ENCODE measurements around the gene MYO15B.

The MYO15B gene

DNA sequence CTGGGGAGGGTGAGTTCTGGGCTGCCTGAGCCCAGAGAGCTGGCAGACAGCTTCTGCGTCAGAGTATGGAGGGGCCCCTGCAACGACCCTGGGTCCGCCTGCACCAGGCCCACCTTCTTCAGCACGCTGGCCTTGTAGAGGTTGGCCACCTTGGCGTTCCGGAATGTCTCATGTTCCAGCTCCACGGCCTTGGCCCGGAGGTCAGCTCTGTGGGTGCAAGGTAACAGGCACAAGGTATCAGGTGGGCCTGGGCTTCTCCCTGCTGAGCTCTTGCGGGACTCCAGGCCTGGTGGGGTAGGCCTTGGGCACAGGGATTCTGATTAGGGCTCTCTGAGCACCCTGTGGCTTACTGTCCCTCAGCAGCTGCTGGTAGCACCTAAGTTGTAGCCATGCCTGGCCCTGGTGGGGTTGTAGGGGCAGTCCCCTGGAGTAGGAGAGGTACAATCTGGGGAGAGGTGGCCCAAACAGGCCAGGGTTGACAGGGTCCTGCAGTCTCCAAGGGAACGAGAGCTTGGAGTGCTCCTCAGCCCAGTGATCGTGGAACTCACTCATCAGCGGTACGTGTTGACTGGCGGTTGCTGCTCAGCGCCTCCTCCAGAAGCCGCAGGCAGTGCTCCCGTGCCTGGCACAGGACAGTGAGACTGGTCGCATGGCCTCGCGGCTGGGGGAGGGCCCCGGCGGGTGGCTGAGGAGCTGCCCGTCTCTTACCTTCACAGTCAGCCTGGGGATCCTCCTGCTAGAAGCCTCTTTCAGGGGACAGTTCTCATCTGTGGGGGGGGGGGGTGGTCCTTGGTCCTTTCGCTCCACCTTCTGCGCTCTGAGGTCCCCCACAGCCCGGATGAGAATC is 42.7 kb downstream of the MYO15B start:
- Mint-ChIP-seq H3K27me3 (no peaks in the 10 kb centered on the region), H3K27ac (ENCODE audit: low read depth) (no peak overlapping the region), H3K4me1 (peaks cover 6% of the 10 kb centered on the region), H3K36me3 (ENCODE audit: insufficient read depth) (no peaks in the 10 kb centered on the region), H3K4me3 (no peak overlapping the region), H3K9me3 (no peaks in the 10 kb centered on the region)
- no peak for ATAC-seq (replicated peaks; ENCODE audit: extremely low read depth, poor library complexity, severe bottlenecking)
- no peak for DNase-seq (ENCODE audit: low spot score in 2 of 2)

DNA sequence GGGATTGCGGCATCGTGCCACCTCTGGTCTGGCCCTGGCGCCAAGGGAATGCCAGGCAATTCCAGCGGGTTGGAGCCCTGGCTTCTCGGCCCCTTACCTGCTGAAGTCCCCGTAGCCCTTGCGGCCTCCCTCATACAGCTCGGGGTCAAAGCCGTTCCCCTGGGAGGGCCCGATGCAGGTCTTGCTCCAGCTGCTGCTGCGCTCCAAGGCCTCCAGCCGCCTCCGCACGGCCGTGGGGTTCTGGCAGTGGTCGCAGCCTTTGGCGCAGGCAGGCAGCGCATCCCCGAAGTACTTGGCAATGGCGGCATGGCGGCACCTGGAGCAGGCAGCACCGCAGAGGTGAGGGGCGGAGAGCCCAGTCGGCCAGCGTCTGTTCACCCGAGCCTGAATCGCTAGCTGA is 43.8 kb downstream of the MYO15B start:
- no peak for ATAC-seq (replicated peaks; ENCODE audit: extremely low read depth, poor library complexity, severe bottlenecking)
- Mint-ChIP-seq H3K27ac (ENCODE audit: low read depth) (no peak overlapping the region), H3K27me3 (no peaks in the 10 kb centered on the region), H3K4me3 (no peak overlapping the region), H3K36me3 (ENCODE audit: insufficient read depth) (no peaks in the 10 kb centered on the region), H3K9me3 (no peaks in the 10 kb centered on the region), H3K4me1 (peaks cover 6% of the 10 kb centered on the region)
- no peak for DNase-seq (ENCODE audit: low spot score in 2 of 2)

DNA sequence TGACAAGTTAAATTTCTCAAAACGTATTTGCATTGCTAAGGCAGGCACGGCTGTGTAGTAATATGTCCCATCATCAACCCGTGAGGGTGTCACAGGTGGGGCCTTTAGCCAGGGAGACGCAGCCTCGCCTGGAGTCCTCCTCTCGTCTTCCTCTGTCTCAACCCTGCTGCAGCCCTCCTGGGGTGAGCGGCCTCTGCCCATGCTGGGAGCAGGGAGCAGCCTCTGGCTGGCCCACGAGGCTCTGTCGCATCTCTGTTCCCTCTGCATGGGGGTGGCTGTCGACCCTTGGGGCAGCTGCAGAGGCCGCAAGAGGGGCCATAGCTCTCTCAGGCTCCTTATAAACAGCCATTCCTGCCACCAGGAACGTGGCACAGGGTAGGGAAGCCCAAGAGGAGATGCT is 44.8 kb downstream of the MYO15B start:
- no peaks in the 10 kb centered on the region for H3K9me3 Mint-ChIP-seq
- peaks cover 6% of the 10 kb centered on the region for H3K4me1 Mint-ChIP-seq
- H3K27me3 Mint-ChIP-seq = no peaks in the 10 kb centered on the region
- ATAC-seq (replicated peaks; ENCODE audit: extremely low read depth, poor library complexity, severe bottlenecking) (no peak), DNase-seq (ENCODE audit: low spot score in 2 of 2) (no peak)
- H3K27ac Mint-ChIP-seq (ENCODE audit: low read depth) = no peak overlapping the region
- H3K36me3 Mint-ChIP-seq (ENCODE audit: insufficient read depth) = no peaks in the 10 kb centered on the region
- no peak overlapping the region for H3K4me3 Mint-ChIP-seq

DNA sequence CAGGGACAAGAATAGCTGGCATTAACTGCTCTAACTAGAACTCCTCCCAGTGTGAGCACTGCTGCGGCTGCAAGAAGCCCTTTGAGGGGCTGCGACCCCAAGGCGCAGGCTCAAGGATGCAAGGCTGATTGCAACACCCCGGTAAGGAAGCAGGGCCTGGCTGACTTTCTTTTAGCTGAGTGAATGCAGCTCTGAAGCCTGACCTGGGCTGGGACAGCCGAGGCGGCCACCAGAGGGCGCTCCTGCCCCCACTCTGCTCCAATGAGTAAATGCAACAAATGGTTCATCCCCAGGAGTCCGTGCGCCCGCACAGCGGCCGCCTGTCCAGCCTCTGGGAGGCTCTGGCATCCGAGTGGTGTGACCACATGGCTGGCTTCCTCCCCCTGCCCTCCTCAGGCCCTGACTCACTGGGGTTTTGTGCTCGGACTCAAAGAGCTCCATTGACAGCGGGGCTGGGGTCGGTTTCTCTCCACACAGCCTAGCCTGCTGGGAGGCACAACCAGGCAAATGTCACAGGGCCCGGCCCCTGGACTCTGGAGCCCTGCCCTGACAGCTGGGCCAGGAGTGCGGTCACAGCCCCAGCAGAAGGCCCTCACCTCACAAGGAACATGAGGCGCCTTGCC is 45.4 kb downstream of the MYO15B start, which contains the start of gene SMIM5:
SMIM5 (plus strand) TSS at position 572 of the 623 bp plus-strand sequence. CDS start 6,768 bp downstream, outside the sequence.
- Mint-ChIP-seq H3K4me3 (no peak within 1 kb of the TSS), H3K27me3 (no peaks in the 10 kb centered on the region), H3K36me3 (ENCODE audit: insufficient read depth) (no peaks in the 10 kb centered on the region), H3K27ac (ENCODE audit: low read depth) (peak within 1 kb of the TSS; percentile 62), H3K4me1 (peaks cover 6% of the 10 kb centered on the region), H3K9me3 (no peaks in the 10 kb centered on the region)
- DNase-seq (ENCODE audit: low spot score in 2 of 2) (peak; percentile 64 to 78), ATAC-seq (replicated peaks; ENCODE audit: extremely low read depth, poor library complexity, severe bottlenecking) (peak; percentile 82)

DNA sequence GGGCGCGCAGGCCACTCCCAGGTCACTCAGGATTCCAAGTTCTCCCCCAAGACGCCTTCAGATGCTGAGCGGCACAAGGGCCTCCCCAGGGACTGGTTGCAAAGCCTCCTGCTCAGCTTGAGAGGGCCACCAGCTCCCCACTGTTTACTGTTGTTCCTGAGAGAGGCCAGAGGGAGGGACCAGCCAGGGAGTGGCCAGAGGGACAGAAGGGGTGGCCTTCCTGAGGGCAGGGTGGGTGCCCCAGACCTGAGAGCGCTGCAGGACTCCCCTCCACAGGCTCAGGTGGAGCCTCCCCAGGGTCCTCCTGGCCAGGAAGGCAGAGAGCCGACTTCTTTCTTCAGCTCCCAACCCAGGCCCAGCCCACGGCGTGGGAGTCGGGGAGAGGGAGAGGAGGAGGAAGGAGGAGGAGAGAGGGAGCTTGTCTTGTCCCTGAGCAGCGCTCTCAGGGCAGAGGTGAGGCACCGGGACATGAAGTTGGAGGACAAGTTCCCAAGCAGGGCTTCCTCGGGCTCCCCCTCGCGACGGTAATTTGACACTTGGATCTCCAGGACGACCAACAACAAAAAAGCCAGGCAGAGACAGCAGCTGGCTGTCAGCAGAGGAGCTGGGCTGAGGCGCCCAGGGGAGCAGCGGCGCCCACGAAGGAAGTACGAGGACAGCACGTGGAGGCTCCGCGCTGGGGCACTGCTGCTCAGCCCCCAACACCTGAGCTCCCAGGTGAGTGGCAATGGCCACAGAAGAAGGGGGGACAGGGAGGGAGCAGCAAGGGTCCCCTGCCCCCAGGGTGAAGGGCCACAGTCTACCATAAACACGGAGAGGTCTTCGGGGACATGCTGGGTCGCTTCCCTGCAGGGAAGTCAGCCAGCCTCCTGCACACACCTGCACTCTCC is 46.1 kb downstream of the MYO15B start:
- DNase-seq (ENCODE audit: low spot score in 2 of 2) (no peak), ATAC-seq (replicated peaks; ENCODE audit: extremely low read depth, poor library complexity, severe bottlenecking) (peak; percentile 59)
- Mint-ChIP-seq H3K36me3 (ENCODE audit: insufficient read depth) (no peaks in the 10 kb centered on the region), H3K4me1 (peaks cover 6% of the 10 kb centered on the region), H3K27me3 (no peaks in the 10 kb centered on the region), H3K27ac (ENCODE audit: low read depth) (peak overlapping the region; percentile 62), H3K9me3 (no peaks in the 10 kb centered on the region), H3K4me3 (no peak overlapping the region)

DNA sequence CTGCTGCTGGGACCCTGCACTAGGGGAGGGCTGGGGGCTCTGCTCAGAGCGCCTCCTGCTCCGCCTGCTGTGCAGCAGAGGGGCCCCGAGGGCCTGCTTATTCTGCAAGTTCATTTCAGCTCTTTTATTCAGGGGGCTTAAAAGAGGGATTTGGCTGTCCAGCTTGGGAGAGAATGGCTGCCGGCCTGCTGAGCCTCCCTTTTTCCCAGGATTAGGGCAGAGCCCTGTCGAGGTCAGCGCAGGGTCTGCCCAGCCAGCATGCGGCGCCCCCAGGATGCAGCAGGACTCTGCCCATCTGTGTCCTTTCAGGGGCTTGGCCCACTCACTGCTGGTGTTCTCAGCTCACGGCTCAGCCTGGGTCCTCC is 46.8 kb downstream of the MYO15B start:
- Mint-ChIP-seq H3K27ac (ENCODE audit: low read depth) (peak overlapping the region; percentile 62), H3K4me3 (no peak overlapping the region), H3K36me3 (ENCODE audit: insufficient read depth) (no peaks in the 10 kb centered on the region), H3K4me1 (peaks cover 6% of the 10 kb centered on the region), H3K9me3 (no peaks in the 10 kb centered on the region), H3K27me3 (no peaks in the 10 kb centered on the region)
- DNase-seq (ENCODE audit: low spot score in 2 of 2) = no peak
- ATAC-seq (replicated peaks; ENCODE audit: extremely low read depth, poor library complexity, severe bottlenecking) = no peak

DNA sequence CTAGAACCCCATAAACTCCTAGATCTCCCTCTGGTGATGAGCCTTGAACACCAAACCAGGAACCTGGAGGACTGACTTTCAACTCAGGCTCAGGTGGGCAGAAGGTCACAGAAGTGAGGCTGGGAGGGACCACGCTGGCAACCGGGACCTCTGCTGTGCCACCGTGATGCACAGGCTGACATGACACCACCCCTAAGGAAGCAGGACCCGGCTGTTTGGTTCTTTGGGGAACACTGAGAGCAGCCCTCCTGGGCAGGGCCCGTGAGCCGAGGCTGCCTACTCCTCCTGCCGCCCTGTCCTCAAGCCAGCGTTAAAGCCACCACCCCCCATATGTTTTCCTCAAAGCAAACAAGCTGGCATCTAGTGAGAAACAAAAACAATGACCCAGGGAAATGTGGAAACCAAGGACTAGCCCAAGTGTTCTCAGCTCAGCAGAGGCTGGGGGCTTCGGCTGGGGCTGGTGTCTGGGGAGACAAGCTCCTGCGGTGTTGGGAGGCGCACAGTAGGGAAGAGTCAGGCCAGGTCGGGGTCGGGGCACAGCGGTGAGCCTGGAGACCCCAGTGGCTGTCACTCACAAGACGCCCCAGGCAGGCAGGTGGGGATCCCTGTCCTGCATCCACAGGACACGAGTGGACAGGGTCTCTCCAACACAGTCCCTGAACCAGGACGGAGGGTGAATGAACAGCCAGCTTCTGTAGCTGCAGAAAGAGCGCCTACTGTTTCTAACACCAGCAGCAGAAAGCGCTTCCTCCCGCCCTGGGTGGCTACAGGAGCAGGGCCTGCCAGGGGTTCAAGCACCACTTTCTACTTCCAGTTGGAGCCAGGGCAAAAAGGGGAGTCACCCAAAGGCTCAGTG is 47.4 kb downstream of the MYO15B start:
- Mint-ChIP-seq H3K4me3 (no peak overlapping the region), H3K9me3 (no peaks in the 10 kb centered on the region), H3K27ac (ENCODE audit: low read depth) (no peak overlapping the region), H3K4me1 (peaks cover 6% of the 10 kb centered on the region), H3K27me3 (no peaks in the 10 kb centered on the region), H3K36me3 (ENCODE audit: insufficient read depth) (no peaks in the 10 kb centered on the region)
- DNase-seq (ENCODE audit: low spot score in 2 of 2) = no peak
- ATAC-seq (replicated peaks; ENCODE audit: extremely low read depth, poor library complexity, severe bottlenecking) = no peak

DNA sequence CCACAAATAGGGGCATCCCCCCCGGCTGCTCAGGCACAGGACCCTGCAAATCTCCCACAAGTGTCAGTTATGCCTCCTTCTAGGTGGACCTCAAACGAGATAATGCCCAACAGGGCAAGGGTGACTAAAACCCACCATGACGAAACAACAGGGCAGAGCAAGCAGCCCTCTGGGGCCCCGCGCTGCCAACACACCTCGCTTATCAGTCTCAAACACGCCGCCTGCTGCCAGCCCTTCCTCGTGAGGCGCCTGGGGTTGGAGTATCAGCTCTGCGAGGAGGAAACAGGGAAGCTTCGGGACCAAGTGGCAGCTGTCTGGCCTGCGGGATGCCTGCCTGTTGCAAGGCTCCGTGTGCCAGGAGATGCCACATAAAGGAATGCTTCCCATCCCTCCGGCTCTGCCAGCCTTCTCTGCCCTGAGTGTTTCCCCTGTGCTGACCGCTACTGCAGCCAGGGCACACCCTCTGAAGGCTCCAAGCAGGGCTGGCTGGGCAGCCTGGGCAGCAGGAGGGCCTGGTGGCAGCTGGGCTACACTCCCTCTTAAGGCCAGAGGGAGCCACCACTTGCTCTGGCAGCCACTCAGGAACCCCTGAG is 48.1 kb downstream of the MYO15B start:
- Mint-ChIP-seq H3K36me3 (ENCODE audit: insufficient read depth) (no peaks in the 10 kb centered on the region), H3K4me1 (peaks cover 6% of the 10 kb centered on the region), H3K4me3 (no peak overlapping the region), H3K9me3 (no peaks in the 10 kb centered on the region), H3K27ac (ENCODE audit: low read depth) (no peak overlapping the region), H3K27me3 (no peaks in the 10 kb centered on the region)
- DNase-seq (ENCODE audit: low spot score in 2 of 2) = no peak
- no peak for ATAC-seq (replicated peaks; ENCODE audit: extremely low read depth, poor library complexity, severe bottlenecking)

DNA sequence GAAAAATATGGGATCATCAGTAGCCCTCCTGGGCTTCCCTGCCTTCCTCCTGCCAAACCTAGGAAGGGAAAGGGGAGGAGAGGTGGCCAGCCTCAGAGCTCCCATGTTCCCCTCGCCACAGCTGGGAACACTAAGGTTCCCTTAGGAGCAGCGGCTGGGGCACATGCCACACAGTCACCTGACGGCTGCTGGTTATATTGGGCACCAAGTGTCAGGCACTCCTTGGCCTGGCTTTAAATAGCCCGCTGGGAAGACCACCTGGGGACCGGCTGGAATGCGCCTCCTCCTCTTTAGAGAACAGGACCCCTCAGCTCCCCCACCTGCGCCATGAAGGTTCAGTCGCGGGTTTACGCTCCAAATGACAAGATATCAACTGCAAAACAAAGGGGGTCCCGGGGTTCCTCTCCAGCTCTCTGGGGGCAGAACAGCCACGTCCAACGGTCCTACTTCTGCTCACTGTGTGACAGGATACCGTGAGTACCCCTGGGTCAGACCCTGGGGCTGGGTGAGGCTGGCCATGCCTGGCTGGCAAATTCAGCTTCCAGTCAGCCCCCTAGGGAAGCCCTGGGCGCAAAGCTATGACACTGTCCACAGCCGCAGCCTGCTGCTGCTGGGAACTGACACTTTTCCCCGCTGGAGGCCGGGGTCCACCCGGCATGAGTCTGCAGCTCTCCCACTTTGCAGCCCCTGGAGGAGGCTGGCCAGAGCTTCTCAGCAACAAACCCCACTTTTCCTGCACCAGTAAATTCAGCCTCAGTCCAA is 49.0 kb downstream of the MYO15B start:
- Mint-ChIP-seq H3K27me3 (no peaks in the 10 kb centered on the region), H3K27ac (ENCODE audit: low read depth) (no peak overlapping the region), H3K9me3 (no peaks in the 10 kb centered on the region), H3K4me3 (no peak overlapping the region), H3K4me1 (peaks cover 6% of the 10 kb centered on the region), H3K36me3 (ENCODE audit: insufficient read depth) (no peaks in the 10 kb centered on the region)
- no peak for DNase-seq (ENCODE audit: low spot score in 2 of 2)
- ATAC-seq (replicated peaks; ENCODE audit: extremely low read depth, poor library complexity, severe bottlenecking) = no peak

DNA sequence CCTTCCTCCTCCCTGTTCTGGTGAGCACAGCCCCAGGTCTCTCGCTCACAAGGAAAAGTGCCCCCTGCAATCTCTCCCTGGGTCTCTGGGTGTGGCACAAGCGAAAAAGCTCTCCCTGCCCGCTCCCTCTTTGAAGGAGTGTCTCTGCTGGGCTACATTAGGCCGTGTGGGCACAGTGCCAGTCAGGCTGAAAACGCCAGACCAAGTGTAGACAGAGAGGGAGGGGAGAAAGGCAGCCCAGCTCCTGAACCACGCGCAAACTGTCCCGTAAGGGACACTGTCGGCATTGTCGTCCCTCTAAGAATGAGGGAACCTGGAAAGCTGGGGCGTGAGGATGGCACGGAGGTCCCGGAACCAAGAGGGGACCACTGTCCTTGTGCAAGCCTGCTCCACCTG is 49.5 kb downstream of the MYO15B start:
- H3K4me1 Mint-ChIP-seq = peaks cover 6% of the 10 kb centered on the region
- H3K4me3 Mint-ChIP-seq = no peak overlapping the region
- DNase-seq (ENCODE audit: low spot score in 2 of 2) = no peak
- H3K36me3 Mint-ChIP-seq (ENCODE audit: insufficient read depth) = no peaks in the 10 kb centered on the region
- no peak for ATAC-seq (replicated peaks; ENCODE audit: extremely low read depth, poor library complexity, severe bottlenecking)
- no peaks in the 10 kb centered on the region for H3K27me3 Mint-ChIP-seq
- H3K27ac Mint-ChIP-seq (ENCODE audit: low read depth) = no peak overlapping the region
- no peaks in the 10 kb centered on the region for H3K9me3 Mint-ChIP-seq

DNA sequence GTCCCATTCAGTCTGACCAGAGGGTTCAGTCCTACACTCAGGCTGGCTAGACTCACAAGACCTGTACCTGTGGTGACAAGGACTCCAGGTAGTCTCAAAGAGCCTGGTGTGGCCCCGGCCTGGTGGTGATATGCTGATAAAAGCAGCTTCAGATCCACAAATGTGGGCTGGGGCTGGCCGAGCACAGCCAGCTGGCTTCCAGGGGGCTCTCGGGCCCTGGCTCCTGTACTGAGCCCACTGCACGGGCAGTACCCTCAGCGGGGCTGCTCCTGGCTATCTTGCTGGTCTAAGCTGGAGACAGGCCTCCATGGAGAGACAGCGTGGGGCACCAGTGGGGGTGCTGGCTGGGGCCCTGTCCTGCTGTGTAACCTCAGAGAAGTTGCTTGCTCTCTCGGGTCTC is 50.0 kb downstream of the MYO15B start:
- Mint-ChIP-seq H3K9me3 (no peaks in the 10 kb centered on the region), H3K4me3 (no peak overlapping the region), H3K36me3 (ENCODE audit: insufficient read depth) (no peaks in the 10 kb centered on the region), H3K27ac (ENCODE audit: low read depth) (no peak overlapping the region), H3K4me1 (peaks cover 6% of the 10 kb centered on the region), H3K27me3 (no peaks in the 10 kb centered on the region)
- ATAC-seq (replicated peaks; ENCODE audit: extremely low read depth, poor library complexity, severe bottlenecking) (no peak), DNase-seq (ENCODE audit: low spot score in 2 of 2) (no peak)

Measured in central memory CD8-positive, alpha-beta T cell (primary cell).